Measurements from ENCODE around the gene RSPH10B2. TPM values are rescaled to one million over a fixed set of nuclear protein-coding genes. Genes with fewer than 3 reads are reported as not detected.
"Not testable (repeated sequence)": the region's sequence is repeated elsewhere in the genome, so short reads cannot be mapped to it uniquely, and the experiment has no call there.

Gene RSPH10B2
- total and polyA plus RNA-seq, 3 experiments from 2014 or later = 0.09 to 1.0 TPM; not detected in 1

DNA sequence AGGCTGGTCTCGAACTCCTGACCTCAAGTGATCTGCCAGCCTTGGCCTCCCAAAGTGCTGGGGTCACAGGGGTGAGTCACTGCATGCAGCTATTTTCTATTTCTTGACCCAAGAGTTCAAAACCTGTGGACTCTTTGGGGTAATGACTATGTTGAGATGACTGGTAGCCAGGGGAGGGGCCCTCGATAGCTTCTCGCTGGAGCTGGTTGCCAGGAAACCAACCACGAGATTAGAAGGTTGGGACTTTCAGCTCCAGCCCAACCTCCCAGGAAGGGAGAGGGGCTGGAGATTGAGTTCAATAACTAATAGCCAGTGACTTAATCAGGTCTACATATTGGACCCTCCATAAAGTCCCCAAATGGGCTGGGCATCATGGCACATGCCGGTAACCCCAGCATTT is 43.3 kb downstream of the RSPH10B2 start:
- H3K9me3 ChIP-seq (ENCODE audit: low read length); H3K27ac ChIP-seq (ENCODE audit: low read depth, low read length); H3K9me3 Mint-ChIP-seq; POLR2A ChIA-PET; H3K4me3 ChIP-seq (ENCODE audit: low read length); H3K27me3 ChIP-seq (ENCODE audit: insufficient read depth, low read length, poor library complexity, severe bottlenecking); H3K36me3 ChIP-seq (ENCODE audit: insufficient read depth, low read length); H3K4me3 Mint-ChIP-seq; H3K4me1 ChIP-seq (ENCODE audit: insufficient read depth, low read length); H3K27me3 Mint-ChIP-seq; H3K27ac Mint-ChIP-seq; H3K4me1 Mint-ChIP-seq; DNase-seq; CTCF ChIA-PET: not testable (repeated sequence)
- peaks cover 0 to 14% (median 0%) of the 10 kb centered on the region in 3 donors for H3K36me3 Mint-ChIP-seq

DNA sequence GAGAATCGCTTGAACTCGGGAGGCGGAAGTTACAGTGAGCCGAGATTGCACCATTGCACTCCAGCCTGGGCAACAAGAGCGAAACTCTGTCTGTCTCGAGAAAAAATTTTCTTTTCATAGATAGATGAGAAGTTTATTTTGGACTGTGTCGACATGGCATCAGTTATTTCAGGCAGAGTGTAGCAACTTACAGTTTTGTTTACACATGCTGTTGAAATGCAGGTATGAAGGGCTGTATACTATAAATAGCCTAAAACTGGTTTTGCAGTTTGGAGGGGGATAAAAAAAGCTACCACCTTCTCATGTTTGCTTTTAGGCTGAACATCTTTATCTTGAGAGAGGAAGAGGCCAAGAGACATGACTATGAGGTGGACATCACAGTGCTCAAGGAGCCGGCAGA is 44.1 kb downstream of the RSPH10B2 start:
- H3K27ac ChIP-seq (ENCODE audit: low read depth, low read length); H3K36me3 ChIP-seq (ENCODE audit: insufficient read depth, low read length); H3K9me3 Mint-ChIP-seq; CTCF ChIA-PET; H3K27me3 Mint-ChIP-seq; H3K4me3 ChIP-seq (ENCODE audit: low read length); H3K27ac Mint-ChIP-seq; H3K4me3 Mint-ChIP-seq; H3K27me3 ChIP-seq (ENCODE audit: insufficient read depth, low read length, poor library complexity, severe bottlenecking); POLR2A ChIA-PET; H3K4me1 ChIP-seq (ENCODE audit: insufficient read depth, low read length); DNase-seq; H3K9me3 ChIP-seq (ENCODE audit: low read length); H3K4me1 Mint-ChIP-seq: not testable (repeated sequence)
- peaks cover 0 to 10% (median 0%) of the 10 kb centered on the region in 3 donors for H3K36me3 Mint-ChIP-seq

- H3K4me1 Mint-ChIP-seq; DNase-seq; POLR2A ChIA-PET; H3K9me3 Mint-ChIP-seq; H3K27ac Mint-ChIP-seq; H3K4me3 Mint-ChIP-seq; H3K9me3 ChIP-seq (ENCODE audit: low read length); CTCF ChIA-PET; H3K27me3 Mint-ChIP-seq; H3K27ac ChIP-seq (ENCODE audit: low read depth, low read length); H3K4me1 ChIP-seq (ENCODE audit: insufficient read depth, low read length); H3K27me3 ChIP-seq (ENCODE audit: insufficient read depth, low read length, poor library complexity, severe bottlenecking); H3K36me3 ChIP-seq (ENCODE audit: insufficient read depth, low read length); H3K4me3 ChIP-seq (ENCODE audit: low read length): not testable (repeated sequence)
- peaks cover 0 to 11% (median 0%) of the 10 kb centered on the region in 3 donors for H3K36me3 Mint-ChIP-seq
Observed at GRCh38 chr7:6799887-6800286, 46.0 kb downstream of the RSPH10B2 start.

DNA sequence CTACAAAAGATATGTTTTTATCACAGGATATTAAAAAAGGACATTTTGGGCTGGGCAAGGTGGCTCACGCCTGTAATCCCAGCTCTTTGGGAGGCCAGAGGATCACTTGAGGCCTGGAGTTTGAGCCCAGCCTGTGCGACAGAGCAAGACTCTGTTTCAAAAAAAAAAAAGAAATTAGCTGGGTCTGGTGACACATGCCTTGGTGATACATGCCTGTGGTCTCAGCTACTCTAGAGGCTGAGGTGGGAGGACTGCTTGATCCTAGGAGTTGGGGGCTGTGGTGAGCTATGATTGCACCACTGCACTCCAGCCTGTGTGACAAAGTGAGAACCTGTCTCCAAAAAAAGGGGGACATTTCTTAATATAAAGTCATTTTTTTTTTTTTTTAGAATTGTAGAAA is 46.4 kb downstream of the RSPH10B2 start:
- H3K36me3 Mint-ChIP-seq = peaks cover 0 to 11% (median 0%) of the 10 kb centered on the region in 3 donors
- POLR2A ChIA-PET; H3K4me3 ChIP-seq (ENCODE audit: low read length); H3K4me1 ChIP-seq (ENCODE audit: insufficient read depth, low read length); H3K27me3 Mint-ChIP-seq; H3K27ac Mint-ChIP-seq; H3K9me3 ChIP-seq (ENCODE audit: low read length); H3K27ac ChIP-seq (ENCODE audit: low read depth, low read length); H3K27me3 ChIP-seq (ENCODE audit: insufficient read depth, low read length, poor library complexity, severe bottlenecking); H3K36me3 ChIP-seq (ENCODE audit: insufficient read depth, low read length); DNase-seq; H3K4me3 Mint-ChIP-seq; H3K9me3 Mint-ChIP-seq; H3K4me1 Mint-ChIP-seq; CTCF ChIA-PET: not testable (repeated sequence)

- H3K27ac ChIP-seq (ENCODE audit: low read depth, low read length); POLR2A ChIA-PET; H3K27ac Mint-ChIP-seq; H3K9me3 Mint-ChIP-seq; H3K4me1 Mint-ChIP-seq; DNase-seq; H3K4me3 ChIP-seq (ENCODE audit: low read length); H3K36me3 ChIP-seq (ENCODE audit: insufficient read depth, low read length); H3K4me1 ChIP-seq (ENCODE audit: insufficient read depth, low read length); H3K27me3 ChIP-seq (ENCODE audit: insufficient read depth, low read length, poor library complexity, severe bottlenecking); H3K4me3 Mint-ChIP-seq; CTCF ChIA-PET; H3K27me3 Mint-ChIP-seq; H3K9me3 ChIP-seq (ENCODE audit: low read length): not testable (repeated sequence)
- H3K36me3 Mint-ChIP-seq = peaks cover 0 to 11% (median 2%) of the 10 kb centered on the region in 3 donors
Observed at GRCh38 chr7:6807393-6807918, 53.6 kb downstream of the RSPH10B2 start.

DNA sequence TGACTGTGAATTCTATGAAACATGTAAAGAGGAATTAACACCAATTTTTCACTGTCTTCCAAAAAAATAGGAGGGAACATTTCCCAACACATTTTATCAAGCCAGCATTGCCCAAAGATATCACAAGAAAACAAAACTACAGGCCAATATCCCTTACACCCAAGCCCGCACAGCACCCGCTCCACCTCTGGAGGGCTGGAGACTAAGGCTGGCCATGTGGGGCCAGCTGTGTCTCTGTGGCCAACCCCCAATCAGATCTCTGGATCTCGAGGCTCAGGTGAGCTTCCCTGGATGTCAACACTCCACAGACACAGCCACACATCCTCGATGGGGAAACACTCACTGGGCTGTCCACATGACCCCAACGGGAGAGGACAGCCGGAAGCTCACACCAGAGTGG is 54.1 kb downstream of the RSPH10B2 start:
- DNase-seq; H3K4me1 Mint-ChIP-seq; H3K4me3 Mint-ChIP-seq; POLR2A ChIA-PET; H3K27ac Mint-ChIP-seq; H3K27me3 Mint-ChIP-seq; H3K4me3 ChIP-seq (ENCODE audit: low read length); H3K9me3 ChIP-seq (ENCODE audit: low read length); H3K36me3 ChIP-seq (ENCODE audit: insufficient read depth, low read length); H3K9me3 Mint-ChIP-seq; CTCF ChIA-PET; H3K27ac ChIP-seq (ENCODE audit: low read depth, low read length); H3K4me1 ChIP-seq (ENCODE audit: insufficient read depth, low read length); H3K27me3 ChIP-seq (ENCODE audit: insufficient read depth, low read length, poor library complexity, severe bottlenecking): not testable (repeated sequence)
- H3K36me3 Mint-ChIP-seq = peaks cover 0 to 12% (median 2%) of the 10 kb centered on the region in 3 donors

GRCh38 chr7:6813011-6813410 is 59.1 kb downstream of the RSPH10B2 start:
- POLR2A ChIA-PET, H3K27me3 Mint-ChIP-seq: not testable (repeated sequence)

GRCh38 chr7:6815470-6815869 is 61.6 kb downstream of the RSPH10B2 start:
- H3K36me3 ChIP-seq (ENCODE audit: insufficient read depth, low read length); H3K27me3 ChIP-seq (ENCODE audit: insufficient read depth, low read length, poor library complexity, severe bottlenecking); H3K4me1 ChIP-seq (ENCODE audit: insufficient read depth, low read length); DNase-seq; H3K9me3 ChIP-seq (ENCODE audit: low read length); H3K27ac ChIP-seq (ENCODE audit: low read depth, low read length); H3K4me3 ChIP-seq (ENCODE audit: low read length); H3K4me1 Mint-ChIP-seq; H3K27ac Mint-ChIP-seq; POLR2A ChIA-PET; CTCF ChIA-PET; H3K27me3 Mint-ChIP-seq; H3K4me3 Mint-ChIP-seq; H3K9me3 Mint-ChIP-seq: not testable (repeated sequence)
- H3K36me3 Mint-ChIP-seq = peaks cover 0 to 44% (median 4%) of the 10 kb centered on the region in 3 donors

More at GRCh38 chr7:6813011-6813410, 59.1 kb downstream of the RSPH10B2 start:
- DNase-seq; H3K27ac ChIP-seq (ENCODE audit: low read depth, low read length); H3K4me3 ChIP-seq (ENCODE audit: low read length); H3K4me1 Mint-ChIP-seq; H3K9me3 ChIP-seq (ENCODE audit: low read length); CTCF ChIA-PET; H3K9me3 Mint-ChIP-seq; H3K36me3 ChIP-seq (ENCODE audit: insufficient read depth, low read length); H3K27ac Mint-ChIP-seq; H3K27me3 ChIP-seq (ENCODE audit: insufficient read depth, low read length, poor library complexity, severe bottlenecking); H3K4me1 ChIP-seq (ENCODE audit: insufficient read depth, low read length); H3K4me3 Mint-ChIP-seq: not testable (repeated sequence)
- peaks cover 0 to 36% (median 4%) of the 10 kb centered on the region in 3 donors for H3K36me3 Mint-ChIP-seq

- not testable (repeated sequence) for H3K27me3 ChIP-seq (ENCODE audit: insufficient read depth, low read length, poor library complexity, severe bottlenecking)
Observed at GRCh38 chr7:6821622-6822021, 67.7 kb downstream of the RSPH10B2 start.

More at GRCh38 chr7:6821622-6822021, 67.7 kb downstream of the RSPH10B2 start:
- H3K27ac ChIP-seq (ENCODE audit: low read depth, low read length); H3K4me1 ChIP-seq (ENCODE audit: insufficient read depth, low read length); H3K9me3 ChIP-seq (ENCODE audit: low read length); H3K27ac Mint-ChIP-seq; H3K27me3 Mint-ChIP-seq; POLR2A ChIA-PET; DNase-seq; CTCF ChIA-PET; H3K9me3 Mint-ChIP-seq; H3K4me3 ChIP-seq (ENCODE audit: low read length); H3K36me3 ChIP-seq (ENCODE audit: insufficient read depth, low read length): not testable (repeated sequence)
- Mint-ChIP-seq H3K4me1 (peaks cover 7 to 14% (median 13%) of the 10 kb centered on the region in 3 donors), H3K4me3 (peak overlapping the region in 1 of 7 donors; percentile 80), H3K36me3 (peaks cover 0 to 43% (median 6%) of the 10 kb centered on the region in 3 donors)

All from CD8-positive, alpha-beta memory T cell (primary cell).